GM12873 (cell line): ENCODE measurements around the gene RPL14.

ENCODE experiments used
- TF ChIP-seq, protein P1 (sequence below): IDR thresholded peaks from 2 replicates; pipeline ENCODE4 v1.5.1; 2012; ENCODE audit warnings: low read depth, mild to moderate bottlenecking, moderate library complexity, low read length, control low read depth; ENCODE audit not compliant: insufficient read depth; ENCODE audit errors: missing control alignments

Gene RPL14

DNA sequence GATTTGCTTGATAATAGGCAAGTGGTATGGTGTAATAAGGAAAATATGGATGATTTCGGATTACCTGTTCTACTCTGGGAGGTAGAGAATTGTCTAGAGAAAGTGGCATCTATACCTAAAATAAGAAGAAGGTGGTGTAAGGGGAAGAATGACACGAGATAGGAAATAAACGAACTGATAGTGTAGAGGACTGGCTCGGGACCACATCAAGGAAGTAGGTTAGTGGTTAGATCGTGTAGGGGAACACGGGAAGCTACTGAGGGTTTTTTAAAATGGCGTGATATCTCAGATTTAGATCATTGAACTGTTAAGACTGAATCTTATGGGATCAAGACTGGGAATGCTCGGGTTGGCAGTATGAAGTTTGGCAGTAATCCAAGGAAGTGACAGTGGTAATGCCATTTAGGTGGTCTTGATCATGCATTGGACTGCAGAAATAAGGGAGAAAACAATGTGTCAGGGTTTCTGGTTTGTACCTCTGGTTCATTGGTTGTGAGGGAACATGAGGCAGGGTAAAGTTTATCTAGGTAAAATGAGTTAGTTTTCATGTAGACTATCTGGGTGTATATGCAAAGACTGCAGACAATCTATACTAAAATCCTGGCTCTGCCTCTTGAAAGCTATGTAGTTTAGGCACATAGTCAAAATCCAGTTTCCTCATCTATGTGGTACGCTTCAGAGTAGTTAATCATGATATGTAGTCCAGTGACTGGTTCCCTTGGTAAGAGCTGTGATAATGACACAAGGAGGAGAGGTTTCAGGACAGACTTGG is 7.4 kb downstream of the RPL14 start:
- TF ChIP-seq, protein P1, sequence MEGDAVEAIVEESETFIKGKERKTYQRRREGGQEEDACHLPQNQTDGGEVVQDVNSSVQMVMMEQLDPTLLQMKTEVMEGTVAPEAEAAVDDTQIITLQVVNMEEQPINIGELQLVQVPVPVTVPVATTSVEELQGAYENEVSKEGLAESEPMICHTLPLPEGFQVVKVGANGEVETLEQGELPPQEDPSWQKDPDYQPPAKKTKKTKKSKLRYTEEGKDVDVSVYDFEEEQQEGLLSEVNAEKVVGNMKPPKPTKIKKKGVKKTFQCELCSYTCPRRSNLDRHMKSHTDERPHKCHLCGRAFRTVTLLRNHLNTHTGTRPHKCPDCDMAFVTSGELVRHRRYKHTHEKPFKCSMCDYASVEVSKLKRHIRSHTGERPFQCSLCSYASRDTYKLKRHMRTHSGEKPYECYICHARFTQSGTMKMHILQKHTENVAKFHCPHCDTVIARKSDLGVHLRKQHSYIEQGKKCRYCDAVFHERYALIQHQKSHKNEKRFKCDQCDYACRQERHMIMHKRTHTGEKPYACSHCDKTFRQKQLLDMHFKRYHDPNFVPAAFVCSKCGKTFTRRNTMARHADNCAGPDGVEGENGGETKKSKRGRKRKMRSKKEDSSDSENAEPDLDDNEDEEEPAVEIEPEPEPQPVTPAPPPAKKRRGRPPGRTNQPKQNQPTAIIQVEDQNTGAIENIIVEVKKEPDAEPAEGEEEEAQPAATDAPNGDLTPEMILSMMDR: no peak

DNA sequence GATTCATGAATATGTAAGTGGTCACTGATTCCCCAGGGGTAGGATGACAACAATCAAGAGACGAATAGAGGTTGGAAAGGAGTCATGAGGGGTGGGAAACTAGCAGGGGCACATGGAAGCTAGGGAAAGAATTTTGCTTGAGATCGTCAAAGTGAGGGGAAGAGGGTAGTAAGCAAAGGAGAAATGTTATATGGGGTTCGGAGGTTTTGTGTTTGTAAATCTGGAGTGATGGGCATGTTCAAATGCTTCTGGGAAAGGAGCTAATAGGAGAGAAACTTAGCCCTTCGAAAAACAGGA is 7.9 kb downstream of the RPL14 start:
- TF ChIP-seq, protein P1: no peak

DNA sequence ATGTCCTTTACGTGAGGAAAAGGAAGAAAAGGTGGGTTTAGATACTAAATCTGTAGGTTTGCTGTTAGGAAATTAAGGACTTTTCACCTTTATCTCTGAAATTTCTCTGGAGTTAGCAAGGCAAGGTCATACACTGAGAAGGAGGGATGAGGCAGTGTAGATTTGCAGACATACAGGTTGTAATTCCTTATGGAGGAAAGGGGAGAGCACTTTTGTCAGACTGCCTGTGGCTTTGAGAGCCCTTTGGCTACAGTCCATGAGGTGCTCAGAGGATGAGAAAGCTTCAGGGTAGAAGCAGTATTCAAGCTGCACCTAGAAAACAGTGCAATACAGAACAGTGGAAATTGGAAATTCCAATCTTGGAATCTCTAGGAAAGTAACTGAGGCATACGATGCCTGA is 8.3 kb downstream of the RPL14 start:
- TF ChIP-seq, protein P1: no peak

DNA sequence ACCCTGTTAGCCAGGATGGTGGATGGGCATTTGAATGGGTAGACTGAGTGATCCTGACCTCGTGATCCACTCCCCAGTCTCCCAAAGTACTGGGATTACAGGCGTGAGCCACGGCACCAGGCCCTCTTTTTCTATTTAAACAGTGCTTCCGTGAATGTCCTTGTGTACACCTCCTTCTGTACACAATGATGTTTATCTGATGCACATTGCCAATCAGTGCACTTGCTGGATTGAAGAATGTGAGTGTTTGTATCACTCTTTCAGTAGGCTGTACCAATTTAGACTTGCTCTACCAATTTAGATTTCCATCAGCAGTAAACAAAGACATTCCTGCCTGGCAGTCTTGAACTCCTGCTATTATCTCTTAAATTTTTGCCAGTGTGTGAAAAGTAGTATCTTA is 10.9 kb downstream of the RPL14 start:
- TF ChIP-seq, protein P1: no peak

DNA sequence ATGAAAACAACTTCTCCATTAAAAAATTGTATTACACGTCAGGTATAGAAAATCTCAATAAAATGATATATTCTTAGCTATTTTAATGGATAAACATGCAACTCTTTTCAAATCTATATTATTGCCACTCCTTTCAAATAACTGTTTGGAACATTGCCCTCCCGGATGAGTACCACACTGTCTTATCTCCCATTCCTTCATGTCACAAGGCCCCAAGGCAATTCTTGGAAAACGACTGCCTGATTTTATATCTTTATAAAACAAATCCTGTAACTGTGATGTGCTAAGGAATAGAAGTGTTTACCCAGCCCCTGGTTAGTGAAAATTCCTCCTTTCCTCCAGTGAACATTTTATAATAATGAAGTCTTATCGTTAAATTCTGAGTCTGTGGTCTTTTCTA is 13.6 kb downstream of the RPL14 start:
- TF ChIP-seq, protein P1: no peak

DNA sequence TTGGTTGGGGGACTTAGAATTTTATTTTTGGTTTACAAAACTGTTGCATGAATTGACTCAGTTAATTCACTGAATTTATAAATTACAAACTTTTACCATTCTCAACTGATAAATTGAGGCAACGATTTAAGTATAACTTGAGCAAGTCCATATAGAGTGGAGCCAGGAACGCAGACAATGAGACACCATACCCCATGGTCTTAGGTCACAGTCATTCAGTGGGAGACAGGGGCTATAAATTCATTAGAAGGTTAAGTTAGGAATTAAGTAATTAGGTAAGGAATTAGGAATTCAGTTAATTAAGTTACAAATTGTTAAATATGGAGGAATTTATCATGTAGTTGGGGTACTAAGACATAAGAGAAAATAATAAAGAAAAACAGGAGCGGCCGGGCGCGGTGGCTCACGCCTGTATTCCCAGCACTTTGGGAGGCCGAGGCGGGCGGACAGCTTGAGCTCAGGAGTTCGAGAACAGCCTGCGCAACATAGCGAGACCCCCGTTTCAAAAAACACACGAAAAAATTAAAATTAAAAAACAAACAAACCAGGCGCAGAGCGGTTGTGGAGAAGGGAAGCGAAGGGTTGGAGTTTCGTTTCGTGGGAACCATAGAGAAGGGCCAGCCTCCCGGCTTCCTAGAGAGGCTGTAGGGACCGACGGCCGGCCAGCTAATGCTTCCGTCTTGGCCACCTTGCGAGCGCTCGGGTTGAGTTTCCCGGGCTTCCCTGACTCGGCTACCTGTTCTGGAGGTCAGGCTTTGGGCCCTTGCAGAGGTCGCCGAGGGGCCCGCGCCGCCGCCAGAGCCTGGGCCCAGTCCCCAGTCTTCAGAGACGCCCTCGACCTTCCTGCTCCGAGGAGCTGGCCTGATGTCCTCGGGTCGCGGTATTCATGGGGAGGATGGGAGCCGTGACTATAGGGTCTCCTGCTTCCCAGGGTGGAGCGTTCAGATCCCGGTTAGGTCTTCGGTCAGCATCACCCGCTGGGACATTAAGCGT is 19.6 kb downstream of the RPL14 start, which contains the start of gene ZNF619:
TSS of gene ZNF619 (plus strand) at position 645 of the 993 bp plus-strand sequence. CDS start 858 bp downstream, outside the sequence.
- TF ChIP-seq, protein P1: no peak

DNA sequence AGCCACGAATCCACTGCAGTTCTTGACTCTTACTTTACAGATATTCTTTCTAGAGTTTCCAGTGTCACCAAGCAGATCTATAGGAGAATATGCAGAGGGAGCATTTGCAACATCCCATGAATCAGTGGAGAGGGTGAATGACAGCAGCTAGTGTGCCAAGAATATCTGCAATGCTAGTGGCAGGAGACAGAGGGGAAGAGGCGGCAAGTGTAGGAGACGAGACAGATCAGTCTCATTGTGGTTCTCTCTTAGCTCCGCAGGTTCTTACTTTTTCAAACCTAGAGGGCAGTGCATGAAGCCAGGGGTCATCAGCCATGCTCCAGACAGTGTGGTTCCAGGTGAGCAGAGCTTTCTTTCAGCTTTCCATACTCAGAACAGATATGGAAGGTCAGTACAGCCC is 20.5 kb downstream of the RPL14 start:
- TF ChIP-seq, protein P1: peak; percentile 5
